ENCODE data around the gene DTNBP1. TPM values are rescaled to one million over a fixed set of nuclear protein-coding genes. Genes with fewer than 3 reads are reported as not detected.

Gene DTNBP1
- total and polyA plus RNA-seq, 2 experiments from 2014 or later: 0.32 to 15.8 TPM

GRCh38 chr6:15474196-15474595 is 188.6 kb downstream of the DTNBP1 start:
- Histone ChIP-seq H3K9me2 (ENCODE audit: insufficient read depth) (no peaks in the 10 kb centered on the region), H2AFZ (peak overlapping the region; percentile 7; the same call in 1 of the 2 replicates), H3K4me1 (ENCODE audit: insufficient read depth) (peaks cover 32% of the 10 kb centered on the region), H3K27ac (peak overlapping the region; percentile 90), H3K4me3 (peak overlapping the region; percentile 52), H3K27me3 (replicated peaks; ENCODE audit: insufficient read depth) (no peaks in the 10 kb centered on the region), H3F3A (ENCODE audit: insufficient read depth) (peaks cover 43% of the 10 kb centered on the region), H4K20me1 (ENCODE audit: insufficient read depth) (no peaks in the 10 kb centered on the region), H3K9ac (peak overlapping the region; percentile 55), H3K9me3 (ENCODE audit: low read depth) (no peaks in the 10 kb centered on the region), H3K79me2 (ENCODE audit: insufficient read depth) (peaks cover 78% of the 10 kb centered on the region), H3K4me2 (ENCODE audit: unreplicated experiment) (peak overlapping the region; percentile 79), H3K36me3 (ENCODE audit: low read depth) (no peaks in the 10 kb centered on the region)
- DNase-seq: peak; percentile 90
- TF ChIP-seq EZH2phosphoT487 (IDR thresholded peaks at IDR 0.05; ENCODE audit: insufficient read depth, low read depth) (no peak), EZH2 (IDR thresholded peaks at IDR 0.05; ENCODE audit: insufficient read depth, poor library complexity, severe bottlenecking) (no peak)
- 0% methylated on average over 2 of the region's 2 CpGs for WGBS, 2 experiments (ENCODE audit: low coverage in 1 of 2, low lambda C conversion rate in 2 of 2, missing lambda C conversion rate in 2 of 2)
- in situ Hi-C loops (cut with MboI): no loop called here

GRCh38 chr6:15473741-15474161 is 189.1 kb downstream of the DTNBP1 start:
- peak; percentile 88 for DNase-seq
- 4 to 8% methylated on average over 6 of the region's 6 CpGs for WGBS, 2 experiments (ENCODE audit: low coverage in 1 of 2, low lambda C conversion rate in 2 of 2, missing lambda C conversion rate in 2 of 2)
- Histone ChIP-seq H3K9ac (peak overlapping the region; percentile 55), H3K36me3 (ENCODE audit: low read depth) (0 out of 2 replicates have a peak, but pooled peaks cover 2% of the 10 kb centered on the region), H3K9me3 (ENCODE audit: low read depth) (no peaks in the 10 kb centered on the region), H3F3A (ENCODE audit: insufficient read depth) (peaks cover 43% of the 10 kb centered on the region), H2AFZ (peak overlapping the region; percentile 7; the same call in 1 of the 2 replicates), H3K27ac (peak overlapping the region; percentile 90), H3K4me2 (ENCODE audit: unreplicated experiment) (peak overlapping the region; percentile 79), H3K79me2 (ENCODE audit: insufficient read depth) (peaks cover 77% of the 10 kb centered on the region), H3K4me1 (ENCODE audit: insufficient read depth) (peaks cover 32% of the 10 kb centered on the region), H3K4me3 (peak overlapping the region; percentile 52), H4K20me1 (ENCODE audit: insufficient read depth) (no peaks in the 10 kb centered on the region), H3K27me3 (replicated peaks; ENCODE audit: insufficient read depth) (no peaks in the 10 kb centered on the region), H3K9me2 (ENCODE audit: insufficient read depth) (no peaks in the 10 kb centered on the region)
- in situ Hi-C loops (cut with MboI): no loop called here
- TF ChIP-seq EZH2phosphoT487 (IDR thresholded peaks at IDR 0.05; ENCODE audit: insufficient read depth, low read depth) (no peak), EZH2 (IDR thresholded peaks at IDR 0.05; ENCODE audit: insufficient read depth, poor library complexity, severe bottlenecking) (no peak)

- no peaks in the 10 kb centered on the region for H3K27me3 ChIP-seq (replicated peaks; ENCODE audit: insufficient read depth)
- WGBS, 2 experiments (ENCODE audit: low coverage in 1 of 2, low lambda C conversion rate in 2 of 2, missing lambda C conversion rate in 2 of 2): 79% methylated on average over 7 of the region's 7 CpGs
- no peaks in the 10 kb centered on the region for H3K9me3 ChIP-seq (ENCODE audit: low read depth)
- TF ChIP-seq EZH2phosphoT487 (IDR thresholded peaks at IDR 0.05; ENCODE audit: insufficient read depth, low read depth): no peak
- no peak for TF ChIP-seq EZH2 (IDR thresholded peaks at IDR 0.05; ENCODE audit: insufficient read depth, poor library complexity, severe bottlenecking)
- H3K79me2 ChIP-seq (ENCODE audit: insufficient read depth): peaks cover 77% of the 10 kb centered on the region
- 0 out of 2 replicates have a peak, but pooled peaks cover 4% of the 10 kb centered on the region for H3K36me3 ChIP-seq (ENCODE audit: low read depth)
- peaks cover 32% of the 10 kb centered on the region for H3K4me1 ChIP-seq (ENCODE audit: insufficient read depth)
- H2AFZ ChIP-seq: no peak overlapping the region
- peak overlapping the region; percentile 55; the same call in 1 of the 2 replicates for H3K9ac ChIP-seq
- DNase-seq: no peak
- peak overlapping the region; percentile 90 for H3K27ac ChIP-seq
- H3K4me2 ChIP-seq (ENCODE audit: unreplicated experiment): peak overlapping the region; percentile 79
- 0 out of 2 replicates have a peak overlapping the region, but pooled peaks have one; percentile 52 for H3K4me3 ChIP-seq
- H3F3A ChIP-seq (ENCODE audit: insufficient read depth): peaks cover 43% of the 10 kb centered on the region
- no peaks in the 10 kb centered on the region for H3K9me2 ChIP-seq (ENCODE audit: insufficient read depth)
- no peaks in the 10 kb centered on the region for H4K20me1 ChIP-seq (ENCODE audit: insufficient read depth)
- in situ Hi-C loops (cut with MboI): no loop called here
Measured at GRCh38 chr6:15473174-15473573, 189.7 kb downstream of the DTNBP1 start.

Small RNA genes lying within 50 kb of the gene (small RNA-seq; reads per million reads assigned to genes)
- gene RF00001 (ENCODE audit: low read depth, low replicate concordance): not detected

All from GM23248 (cell line).